ENCODE data around the gene DDTL.

The DDTL gene

DNA sequence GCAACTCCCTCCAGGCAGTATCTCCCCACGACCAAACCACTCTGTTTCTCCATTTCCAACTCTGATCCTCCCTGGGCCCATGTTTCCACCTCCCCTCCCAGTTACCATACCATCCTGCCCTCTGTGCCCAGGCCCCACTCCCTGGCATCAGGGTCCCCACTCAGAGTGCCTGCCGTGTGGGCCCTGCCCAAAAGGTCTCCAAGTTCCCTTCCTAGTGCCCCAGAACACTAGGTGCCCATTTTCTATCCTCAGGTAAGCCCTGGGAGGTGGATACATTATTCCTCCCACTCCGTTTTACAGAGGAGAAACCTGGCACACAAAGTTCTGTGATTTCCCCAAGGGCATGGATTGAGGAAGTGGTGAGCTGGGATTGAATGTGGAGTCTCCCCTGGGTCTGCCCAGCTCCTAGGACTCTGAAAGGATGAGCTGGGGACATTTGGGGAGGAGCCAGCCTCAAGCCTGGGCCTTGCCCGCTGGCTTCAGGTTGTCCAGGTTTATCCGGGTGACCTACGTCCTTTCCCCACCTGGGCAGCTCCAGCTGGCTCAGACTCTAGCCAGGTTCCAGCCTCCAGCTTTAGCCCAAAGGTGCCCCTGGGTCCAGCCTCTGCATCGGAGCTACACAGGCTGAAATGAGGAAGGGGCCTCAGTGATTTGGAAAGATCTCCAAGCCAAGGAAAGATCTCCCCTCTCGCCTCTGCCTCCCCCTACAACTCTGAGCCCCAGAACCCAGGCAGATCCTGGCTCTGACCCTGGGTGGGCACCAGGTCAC lies 40.7 kb downstream of the DDTL start:
- no peak for DNase-seq

GRCh38 chr22:24008022-24008283 lies 41.3 kb downstream of the DDTL start:
- DNase-seq = no peak

DNA sequence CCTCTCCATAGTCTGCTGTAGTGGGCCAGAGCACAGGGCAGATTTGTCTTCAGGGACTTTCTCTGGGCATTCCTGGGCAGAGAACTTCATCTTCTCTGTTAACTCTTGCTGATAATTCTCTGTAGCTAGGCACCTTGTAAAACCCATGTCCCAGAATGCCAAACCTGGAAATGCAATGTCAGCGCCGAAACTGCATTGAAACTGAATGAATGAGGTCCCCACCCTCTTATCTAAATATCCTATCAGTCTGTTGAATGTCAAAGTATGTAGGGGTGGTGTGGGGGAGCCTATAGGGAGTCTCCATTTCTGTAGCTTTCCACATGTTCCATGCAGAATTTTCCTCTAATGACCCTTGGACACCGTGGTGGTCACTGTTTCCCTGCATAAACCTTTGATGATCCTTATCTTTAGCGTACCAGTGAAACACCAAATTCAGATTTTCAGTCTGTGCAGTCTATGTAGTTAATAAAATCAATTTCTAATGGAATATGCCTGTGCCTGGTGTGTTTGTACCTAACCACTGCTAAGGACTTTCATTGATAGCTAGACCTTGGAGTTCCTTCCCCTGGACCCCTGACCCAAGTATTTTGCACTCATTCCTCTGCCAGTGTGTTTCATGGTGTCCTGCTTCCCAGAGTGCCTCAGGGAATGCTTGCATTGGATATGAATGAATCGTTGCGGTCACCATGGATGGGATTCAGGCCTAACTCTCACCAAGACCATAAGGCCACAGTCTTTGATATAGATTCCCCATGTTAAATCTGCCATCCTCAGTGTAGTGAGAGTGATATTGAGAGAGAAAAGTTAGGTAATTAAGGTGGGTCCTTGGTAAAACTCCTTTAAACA lies 41.9 kb downstream of the DDTL start:
- DNase-seq = no peak

DNA sequence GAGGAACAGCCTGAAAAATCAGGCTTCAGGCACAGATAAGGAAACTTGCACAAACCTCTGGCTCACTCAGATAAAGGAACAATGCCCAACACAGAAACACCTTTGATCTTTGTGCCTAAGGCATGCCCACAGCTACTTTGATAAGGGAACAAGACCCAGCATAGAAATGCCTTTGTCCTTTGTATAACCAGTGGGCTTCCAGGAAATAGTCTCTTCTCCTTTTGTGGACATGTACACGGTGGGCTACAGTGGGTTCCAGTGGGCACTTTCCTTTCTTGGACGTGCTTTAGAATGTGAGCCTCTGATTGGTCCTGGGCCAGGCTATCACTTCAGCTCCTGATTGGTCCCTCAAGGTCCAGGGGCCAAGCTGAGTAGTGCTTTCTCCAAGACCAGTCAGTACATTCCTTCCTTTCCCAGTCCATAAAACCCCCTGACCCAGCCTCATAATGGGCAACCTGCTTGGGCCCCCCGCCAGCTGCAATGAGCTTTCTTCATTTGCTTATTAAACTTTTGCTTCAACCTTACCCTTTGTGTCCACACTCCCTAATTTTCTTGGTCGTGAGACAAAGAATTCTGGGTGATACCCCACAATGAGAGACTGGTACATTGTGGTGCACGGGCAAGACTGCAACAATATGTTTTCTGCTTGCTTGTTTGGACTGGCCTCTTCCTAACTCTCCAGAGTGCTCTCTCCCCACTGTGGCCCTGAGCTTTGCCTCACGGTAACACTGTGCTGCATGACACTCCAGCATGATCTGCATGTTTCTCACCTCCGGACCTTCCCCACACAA lies 42.7 kb downstream of the DDTL start:
- DNase-seq = no peak

- no peak for DNase-seq
Observed at GRCh38 chr22:24010018-24010391, 43.3 kb downstream of the DDTL start.

DNA sequence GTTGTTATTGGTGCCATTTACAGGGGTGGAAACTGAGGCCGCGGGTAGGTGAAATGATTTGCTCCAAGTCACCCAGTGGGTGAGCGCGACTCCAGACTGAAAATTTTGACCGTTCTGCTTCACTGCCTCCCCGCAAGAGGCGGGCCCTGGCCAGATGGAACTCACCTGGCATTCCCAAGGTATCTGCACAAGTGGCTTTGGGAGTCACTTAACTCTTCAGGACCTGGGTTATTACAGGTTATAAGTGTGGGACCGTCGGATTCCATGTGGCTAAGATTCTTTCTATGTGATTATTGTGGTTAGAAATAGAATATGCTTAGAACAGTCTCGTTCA lies 45.0 kb downstream of the DDTL start:
- no peak for DNase-seq

DNA sequence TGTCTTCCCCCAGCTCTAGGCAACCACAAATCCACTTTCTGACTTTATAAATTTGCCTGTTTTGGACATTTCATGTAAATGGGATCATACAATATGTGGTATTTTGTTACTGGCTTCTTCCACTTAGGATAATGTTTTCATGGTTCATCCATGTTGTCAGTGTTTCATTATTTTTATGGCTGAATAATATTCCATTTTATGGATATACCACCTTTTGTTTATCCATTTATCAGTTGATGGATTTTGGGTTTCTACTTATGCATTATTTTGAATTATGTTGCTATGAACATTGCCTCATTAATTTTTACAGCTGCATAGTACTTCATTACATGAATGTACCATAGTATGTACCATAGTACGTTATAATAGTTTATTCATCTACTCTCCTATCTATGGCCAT lies 49.5 kb downstream of the DDTL start:
- DNase-seq = no peak

DNA sequence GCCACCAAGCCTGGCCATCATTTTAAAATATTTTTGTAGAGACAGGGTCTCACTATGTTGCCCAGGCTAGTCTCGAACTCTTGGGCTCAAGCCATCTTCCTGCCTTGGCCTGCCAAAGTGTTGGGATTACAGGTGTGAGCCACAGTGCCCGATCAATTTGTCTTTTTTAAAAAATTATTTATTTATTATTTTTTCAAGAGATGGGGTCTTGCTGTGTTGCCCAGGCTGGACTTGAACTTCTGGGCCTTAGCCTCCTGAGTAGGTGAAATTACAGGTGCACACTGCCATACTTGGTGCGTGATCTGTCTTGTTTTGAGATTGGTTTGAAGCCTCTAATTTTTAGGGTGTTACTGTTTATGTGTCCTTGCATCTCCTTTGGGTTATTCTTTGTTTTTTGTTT lies 54.6 kb downstream of the DDTL start:
- no peak for DNase-seq
